ENCODE measurements around the gene TCF4. TPM values are rescaled to one million over a fixed set of nuclear protein-coding genes. Genes with fewer than 3 reads are reported as not detected.
A peak's percentile ranks its signal among the peaks of the same experiment; 100 is the strongest.

The TCF4 gene
- total RNA-seq, 4 donors from 2014 or later: 114 to 190 (median 132) TPM

DNA sequence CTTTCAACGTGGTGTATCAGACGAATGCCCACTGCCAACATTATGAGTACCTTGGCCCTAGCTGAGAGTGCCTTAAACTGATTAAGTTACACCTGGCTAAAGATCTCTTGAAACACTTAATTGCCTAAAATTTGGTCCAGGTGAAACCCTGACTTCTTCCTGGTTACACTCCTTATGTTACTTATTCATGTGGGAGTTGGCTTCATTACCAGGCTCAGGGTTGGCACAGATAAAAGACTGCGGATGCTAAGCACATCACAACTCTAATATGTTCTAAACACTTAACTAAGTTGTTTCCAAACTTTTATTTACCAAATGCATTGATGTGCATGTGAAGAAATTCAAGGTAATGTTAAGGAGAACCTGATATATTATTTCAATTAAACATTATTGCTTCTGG, 298.9 kb downstream of the TCF4 start:
- no peak for DNase-seq
- intact Hi-C loops (cut with DNase I): no loop called here
- Histone ChIP-seq H3K36me3 (no peaks in the 10 kb centered on the region), H3K4me1 (peaks cover 7 to 30% of the 10 kb centered on the region in 2 donors), H3K27ac (no peak overlapping the region), H3K27me3 (no peaks in the 10 kb centered on the region), H3K4me3 (replicated peaks in 1 of 3) (no peak overlapping the region), H3K9me3 (no peaks in the 10 kb centered on the region)
- 56 to 58% methylated on average over 3 of the region's 3 CpGs for WGBS, 2 donors
- TF ChIP-seq CTCF (IDR thresholded peaks at IDR 0.05) (no peak), POLR2A (IDR thresholded peaks at IDR 0.05) (no peak)

GRCh38 chr18:55287935-55288868, 299.8 kb downstream of the TCF4 start:
- no peak overlapping the region for H3K4me3 ChIP-seq (replicated peaks in 1 of 3)
- H3K9me3 ChIP-seq: no peaks in the 10 kb centered on the region
- H3K4me1 ChIP-seq: peaks cover 7 to 30% of the 10 kb centered on the region in 2 donors
- no peak for DNase-seq
- TF ChIP-seq POLR2A (IDR thresholded peaks at IDR 0.05) (no peak), CTCF (IDR thresholded peaks at IDR 0.05) (no peak)
- no peak overlapping the region for H3K27ac ChIP-seq
- H3K36me3 ChIP-seq: no peaks in the 10 kb centered on the region
- intact Hi-C loops (cut with DNase I): no loop called here
- no peaks in the 10 kb centered on the region for H3K27me3 ChIP-seq
- WGBS, 2 donors: 76 to 85% methylated on average over 10 of the region's 10 CpGs

- intact Hi-C loops (cut with DNase I): no loop called here
- 53 to 61% methylated on average over 11 of the region's 11 CpGs for WGBS, 2 donors
- DNase-seq: peak; percentile 18 to 27
- Histone ChIP-seq H3K27me3 (no peaks in the 10 kb centered on the region), H3K27ac (no peak overlapping the region), H3K9me3 (no peaks in the 10 kb centered on the region), H3K4me1 (peaks cover 7 to 30% of the 10 kb centered on the region in 2 donors), H3K4me3 (replicated peaks in 1 of 3) (no peak overlapping the region), H3K36me3 (no peaks in the 10 kb centered on the region)
- no peak for TF ChIP-seq POLR2A (IDR thresholded peaks at IDR 0.05)
- no peak for TF ChIP-seq CTCF (IDR thresholded peaks at IDR 0.05)
Measured at GRCh38 chr18:55287149-55287806, 300.7 kb downstream of the TCF4 start.

- Histone ChIP-seq H3K4me1 (peaks cover 7 to 30% of the 10 kb centered on the region in 2 donors), H3K36me3 (no peaks in the 10 kb centered on the region), H3K4me3 (replicated peaks in 1 of 3) (no peak overlapping the region), H3K9me3 (no peaks in the 10 kb centered on the region), H3K27me3 (no peaks in the 10 kb centered on the region), H3K27ac (no peak overlapping the region)
- TF ChIP-seq CTCF (IDR thresholded peaks at IDR 0.05): no peak
- no peak for TF ChIP-seq POLR2A (IDR thresholded peaks at IDR 0.05)
- WGBS, 2 donors: 91 to 94% methylated on average over 6 of the region's 6 CpGs
- DNase-seq: no peak
- intact Hi-C loops (cut with DNase I): no loop called here
Measured at GRCh38 chr18:55286257-55286825, 301.7 kb downstream of the TCF4 start.
